Measurements from ENCODE around the gene MRPS7.
"Not testable (repeated sequence)": the region's sequence is repeated elsewhere in the genome, so short reads cannot be mapped to it uniquely, and the experiment has no call there.

MRPS7 gene

GRCh38 chr17:75244133-75244866 lies 17.4 kb upstream of the MRPS7 start:
- DNase-seq: no peak

- no peak for DNase-seq
Measured at GRCh38 chr17:75245011-75245410, 16.7 kb upstream of the MRPS7 start.

GRCh38 chr17:75246404-75246803 lies 15.3 kb upstream of the MRPS7 start:
- no peak for DNase-seq

GRCh38 chr17:75249564-75249963 lies 12.1 kb upstream of the MRPS7 start:
- no peak for DNase-seq

GRCh38 chr17:75250009-75250471 lies 11.6 kb upstream of the MRPS7 start:
- no peak for DNase-seq

- no peak for DNase-seq
Measured at GRCh38 chr17:75252039-75252816, 9.5 kb upstream of the MRPS7 start.

- not testable (repeated sequence) for DNase-seq
Measured at GRCh38 chr17:75255954-75256698, 5.6 kb upstream of the MRPS7 start.

- not testable (repeated sequence) for DNase-seq
Measured at GRCh38 chr17:75257228-75257627, 4.5 kb upstream of the MRPS7 start.

GRCh38 chr17:75260641-75261335 lies 891 bp upstream of the MRPS7 start:
- no peak for DNase-seq

GRCh38 chr17:75262112-75262606 lies 480 bp downstream of the MRPS7 start:
- DNase-seq: no peak

- no peak for DNase-seq
Measured at GRCh38 chr17:75263055-75263454, 1.4 kb downstream of the MRPS7 start.

GRCh38 chr17:75265614-75266315 lies 4.1 kb downstream of the MRPS7 start:
- no peak for DNase-seq

- peak; percentile 91 for DNase-seq
Measured at GRCh38 chr17:75266316-75267152, 4.9 kb downstream of the MRPS7 start.

- no peak for DNase-seq
Measured at GRCh38 chr17:75267153-75267410, 5.4 kb downstream of the MRPS7 start.

- DNase-seq: peak; percentile 82
Measured at GRCh38 chr17:75267411-75268232, 5.9 kb downstream of the MRPS7 start.

GRCh38 chr17:75269844-75270217 lies 8.2 kb downstream of the MRPS7 start:
- no peak for DNase-seq

GRCh38 chr17:75270218-75270965 lies 8.7 kb downstream of the MRPS7 start:
- DNase-seq: peak; percentile 48

GRCh38 chr17:75270966-75271232 lies 9.2 kb downstream of the MRPS7 start, which contains the start of gene MIF4GD:
TSS of gene MIF4GD (minus strand) at chr17:75271231. CDS start at chr17:75270195, 1,036 bp downstream.
- DNase-seq: no peak

GRCh38 chr17:75271233-75271954 lies 9.7 kb downstream of the MRPS7 start:
- DNase-seq: peak; percentile 11
